Motor neuron (in vitro differentiated cells): ENCODE data around the gene DNPEP. TPM values are rescaled to one million over a fixed set of nuclear protein-coding genes. Genes with fewer than 3 reads are reported as not detected.

Source experiments
- ATAC-seq, 8 experiments: fragments of 200-7000 bp; cut with Tn5 transposase; replicated peaks in 6 of 8; 2 replicates each; pipeline ENCODE4 v1.8.0; 2021; ENCODE audit warnings: mild to moderate bottlenecking in 8 of 8, moderate library complexity in 8 of 8
- H3K27ac ChIP-seq, 2 donors: fragments of 250-450 bp; sonication (Bioruptor Pico); 2 replicates each; pipeline ENCODE4 v1.9.0; 2021; ENCODE audit warnings: antibody characterized with exemption in 2 of 2, mild to moderate bottlenecking in 2 of 2, moderate library complexity in 1 of 2
- H3K4me1 ChIP-seq, 2 donors: fragments of 250-450 bp; sonication (Bioruptor Pico); replicated peaks in 1 of 2; 2 replicates each; pipeline ENCODE4 v1.6.1; 2021; ENCODE audit warnings: antibody characterized with exemption in 2 of 2, mild to moderate bottlenecking in 2 of 2, moderate library complexity in 1 of 2
- H3K4me3 ChIP-seq, 5 donors: fragments of 250-450 bp; sonication (Bioruptor Pico); 2 replicates each; pipeline ENCODE4 v1.9.0; 2021; ENCODE audit warnings: antibody characterized with exemption in 5 of 5, mild to moderate bottlenecking in 5 of 5, moderate library complexity in 4 of 5
- WGBS, 10 experiments: fragments of 450-650 bp; shearing (Covaris generic); methylation state at CpG; one replicate each; pipeline ENCODE4 v1.0.0; 2022; 5-methylcytosine and 5-hydroxymethylcytosine counted together
- in situ Hi-C, 9 experiments: fragments of 400-800 bp; cut with MboI; loops; one replicate each; pipeline ENCODE4 v1.15.0; 2021; ENCODE audit warnings: low sequenced_read_pairs in 9 of 9, low pct_unique_long_range_greater_than_20kb in 2 of 9; ENCODE audit not compliant: unreplicated experiment in 9 of 9
- total RNA-seq, 8 experiments: library from RNA; unstranded; fragments of 300-600 nt; gene quantifications; 2 replicates each; pipeline versions ENCODE4 v1.2.3 to v1.2.4, GENCODE V29; 2022

The DNPEP gene
- total RNA-seq, 8 experiments from 2014 or later: 12.7 to 63.4 (median 27.9) TPM

GRCh38 chr2:219392754-219393153 lies 5.0 kb upstream of the DNPEP start:
- no peak for ATAC-seq
- in situ Hi-C loops: loop anchor here in 1 of 9 experiments (10.0 kb wide), 1 partner anchor 132 kb away; no protein-coding TSS in a partner anchor
- Histone ChIP-seq H3K4me1 (peaks cover 3 to 7% of the 10 kb centered on the region in 2 donors), H3K27ac (no peak overlapping the region), H3K4me3 (no peak overlapping the region)
- 60 to 100% (median 90%) methylated on average over 1 to 5 of the region's 9 CpGs; no CpG with 5 or more reads in 5 of the 10 experiments for WGBS, 10 experiments

GRCh38 chr2:219388907-219389156 lies 1.1 kb upstream of the DNPEP start:
- peak overlapping the region; percentile 33 to 38 for H3K27ac ChIP-seq
- 21 to 100% (median 62%) methylated on average over 1 to 6 of the region's 6 CpGs; no CpG with 5 or more reads in 2 of the 10 experiments for WGBS, 10 experiments
- peaks cover 8 to 10% of the 10 kb centered on the region in 2 donors for H3K4me1 ChIP-seq
- peak overlapping the region in 4 of 5 donors; percentile 16 to 78 (median 46) for H3K4me3 ChIP-seq
- in situ Hi-C loops: no loop called here
- ATAC-seq: no peak

GRCh38 chr2:219388121-219388906 lies 602 bp upstream of the DNPEP start:
- Histone ChIP-seq H3K4me3 (peak overlapping the region; percentile 16 to 78 (median 66)), H3K27ac (peak overlapping the region; percentile 33 to 60), H3K4me1 (peaks cover 8 to 10% of the 10 kb centered on the region in 2 donors)
- ATAC-seq: peak; percentile 50 to 83 (median 78)
- 0 to 70% (median 8%) methylated on average over 1 to 9 of the region's 78 CpGs; no CpG with 5 or more reads in 2 of the 10 experiments for WGBS, 10 experiments
- in situ Hi-C loops: no loop called here

GRCh38 chr2:219386532-219387280 lies 1.0 kb downstream of the DNPEP start:
- peak overlapping the region; percentile 43 to 78 (median 66) for H3K4me3 ChIP-seq
- H3K27ac ChIP-seq: peak overlapping the region in 1 of 2 donors; percentile 53
- ATAC-seq: peak in 1 of 8 experiments; percentile 1
- H3K4me1 ChIP-seq: peaks cover 8 to 10% of the 10 kb centered on the region in 2 donors
- in situ Hi-C loops: no loop called here
- whole genome bisulfite sequencing, 10 experiments: 22 to 90% (median 61%) methylated on average over 1 to 11 of the region's 19 CpGs; no CpG with 5 or more reads in 4 of the 10 experiments

GRCh38 chr2:219385958-219386520 lies 1.7 kb downstream of the DNPEP start:
- H3K27ac ChIP-seq: no peak overlapping the region
- H3K4me3 ChIP-seq: no peak overlapping the region
- WGBS, 10 experiments: 87 to 100% (median 97%) methylated on average over 3 to 12 of the region's 19 CpGs; no CpG with 5 or more reads in 4 of the 10 experiments
- H3K4me1 ChIP-seq: peaks cover 8 to 10% of the 10 kb centered on the region in 2 donors
- no peak for ATAC-seq
- in situ Hi-C loops: no loop called here

- whole genome bisulfite sequencing, 10 experiments: 75 to 100% (median 95%) methylated on average over 1 to 2 of the region's 2 CpGs; no CpG with 5 or more reads in 3 of the 10 experiments
- H3K4me1 ChIP-seq: peaks cover 8 to 10% of the 10 kb centered on the region in 2 donors
- H3K4me3 ChIP-seq: no peak overlapping the region
- no peak for ATAC-seq
- in situ Hi-C loops: no loop called here
- H3K27ac ChIP-seq: no peak overlapping the region
These were observed 2.9 kb downstream of the DNPEP start for GRCh38 chr2:219384859-219385258.

- no peak for ATAC-seq
- WGBS, 10 experiments: 75 to 100% (median 85%) methylated on average over 1 to 10 of the region's 15 CpGs; no CpG with 5 or more reads in 2 of the 10 experiments
- Histone ChIP-seq H3K4me3 (no peak overlapping the region), H3K4me1 (peaks cover 8 to 10% of the 10 kb centered on the region in 2 donors), H3K27ac (no peak overlapping the region)
- in situ Hi-C loops: no loop called here
These were observed 3.5 kb downstream of the DNPEP start for GRCh38 chr2:219384083-219384713.

- Histone ChIP-seq H3K4me3 (no peak overlapping the region), H3K4me1 (peaks cover 3 to 4% of the 10 kb centered on the region in 2 donors), H3K27ac (no peak overlapping the region)
- 77 to 100% (median 93%) methylated on average over 2 to 7 of the region's 9 CpGs; no CpG with 5 or more reads in 5 of the 10 experiments for WGBS, 10 experiments
- in situ Hi-C loops: no loop called here
- ATAC-seq: no peak
These were observed 6.3 kb downstream of the DNPEP start for GRCh38 chr2:219381448-219381847.

- Histone ChIP-seq H3K4me3 (no peak overlapping the region), H3K4me1 (no peaks in the 10 kb centered on the region), H3K27ac (no peak overlapping the region)
- in situ Hi-C loops: no loop called here
- no peak for ATAC-seq
These were observed 6.8 kb downstream of the DNPEP start for GRCh38 chr2:219380926-219381325.

- WGBS, 10 experiments: 25 to 100% (median 88%) methylated on average over 1 to 13 of the region's 13 CpGs
- Histone ChIP-seq H3K27ac (no peak overlapping the region), H3K4me1 (no peaks in the 10 kb centered on the region), H3K4me3 (no peak overlapping the region)
- in situ Hi-C loops: no loop called here
- ATAC-seq: peak in 3 of 8 experiments; percentile 20 to 81 (median 71)
These were observed 9.4 kb downstream of the DNPEP start for GRCh38 chr2:219378163-219378851.

GRCh38 chr2:219369447-219369861 lies 18.3 kb downstream of the DNPEP start:
- peaks cover 0 to 2% of the 10 kb centered on the region in 2 donors for H3K4me1 ChIP-seq

GRCh38 chr2:219368690-219369191 lies 19.0 kb downstream of the DNPEP start:
- 20 to 100% (median 53%) methylated on average over 1 to 3 of the region's 3 CpGs; no CpG with 5 or more reads in 3 of the 10 experiments for WGBS, 10 experiments
- Histone ChIP-seq H3K4me3 (no peak overlapping the region), H3K27ac (no peak overlapping the region), H3K4me1 (peaks cover 0 to 2% of the 10 kb centered on the region in 2 donors)
- peak in 7 of 8 experiments; percentile 33 to 94 (median 80) for ATAC-seq
- in situ Hi-C loops: no loop called here

More at GRCh38 chr2:219369447-219369861, 18.3 kb downstream of the DNPEP start:
- 0 to 40% (median 17%) methylated on average over 1 to 2 of the region's 2 CpGs; no CpG with 5 or more reads in 7 of the 10 experiments for WGBS, 10 experiments
- in situ Hi-C loops: no loop called here
- no peak overlapping the region for H3K4me3 ChIP-seq
- ATAC-seq: peak in 5 of 8 experiments; percentile 43 to 74 (median 60)
- no peak overlapping the region for H3K27ac ChIP-seq
